ENCODE data around the gene CCR5AS.

CCR5AS gene

GRCh38 chr3:46369151-46369550, 37.7 kb downstream of the CCR5AS start (continued):
- TF ChIP-seq ATF2 (IDR thresholded peaks at IDR 0.05; ENCODE audit: low read length) (no peak), SRF (IDR thresholded peaks at IDR 0.05; ENCODE audit: low read depth, low read length) (no peak), KDM5A (IDR thresholded peaks at IDR 0.05; ENCODE audit: low read length) (no peak), SIN3A (conservative IDR thresholded peaks at IDR 0.05 in 1 of 2, IDR thresholded peaks at IDR 0.05 in 1 of 2; ENCODE audit: low read depth in 1 of 2, low read length in 2 of 2) (no peak), BRCA1 (IDR thresholded peaks at IDR 0.05; ENCODE audit: low read depth, low read length) (no peak), POLR2AphosphoS5 (IDR thresholded peaks at IDR 0.05; ENCODE audit: low read depth, low read length) (no peak)
